SK-N-SH treated with all-trans-retinoic acid at 6 μM for 48 hours (cell line): Measurements from ENCODE around the gene AP1AR.

Experiments
- ARNTL ChIP-seq: fragments of 450-650 bp; formaldehyde crosslinking; IDR thresholded peaks from 2 replicates; pipeline ENCODE4 v1.5.0; 2020; ENCODE audit warnings: low read depth, mild to moderate bottlenecking, moderate library complexity, borderline replicate concordance
- ZNF70 ChIP-seq: fragments of 450-650 bp; formaldehyde crosslinking; IDR thresholded peaks from 2 replicates; pipeline ENCODE4 v1.5.0; 2020; ENCODE audit warnings: mild to moderate bottlenecking, moderate library complexity

DNA sequence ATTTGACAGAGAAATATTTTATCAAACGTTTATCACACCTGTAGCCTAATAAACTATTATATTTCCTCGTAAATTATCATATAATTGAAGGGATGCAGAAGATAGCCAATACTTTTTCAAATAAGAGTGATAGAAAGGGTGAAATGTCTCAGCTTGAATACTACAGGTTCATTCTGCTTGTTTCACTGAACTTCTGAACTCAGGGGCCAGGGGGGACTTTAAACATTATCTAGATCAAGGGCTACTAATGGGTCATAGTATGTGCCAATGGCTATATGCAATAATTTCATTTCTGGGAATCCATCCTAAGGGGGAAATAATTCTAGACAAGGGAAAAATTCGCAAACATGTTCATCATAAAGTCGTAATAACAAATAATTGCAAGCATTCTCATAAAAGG lies 68.1 kb downstream of the AP1AR start:
- TF ChIP-seq ZNF70 (CRISPR knock-in tag) = no peak
- TF ChIP-seq ARNTL (CRISPR knock-in tag) = no peak
